Measurements from ENCODE around the gene TRIL. TPM values are rescaled to one million over a fixed set of nuclear protein-coding genes. Genes with fewer than 3 reads are reported as not detected.

The TRIL gene
- polyA plus RNA-seq, 6 donors from 2014 or later: not detected

DNA sequence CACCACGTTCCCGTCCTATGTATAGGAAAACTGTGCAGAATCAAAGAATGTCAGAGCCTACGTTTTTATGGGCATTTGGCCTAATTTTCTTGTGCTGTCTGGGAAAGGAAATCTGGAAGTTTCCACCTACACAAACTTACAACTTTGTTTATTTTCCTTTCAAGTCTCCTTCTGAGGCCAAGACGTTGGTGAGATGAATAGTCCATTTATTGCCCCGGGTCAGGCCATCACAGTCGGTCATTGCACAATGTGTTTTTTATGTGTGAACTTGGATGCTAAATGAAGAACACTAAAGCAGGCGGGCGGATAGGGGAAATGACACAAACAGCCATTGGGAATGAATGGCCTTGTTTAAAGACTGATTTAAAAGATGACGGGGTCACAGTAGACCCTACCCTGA, 38.6 kb downstream of the TRIL start:
- Mint-ChIP-seq H3K9me3 (no peaks in the 10 kb centered on the region), H3K36me3 (no peaks in the 10 kb centered on the region), H3K27ac (no peak overlapping the region)

DNA sequence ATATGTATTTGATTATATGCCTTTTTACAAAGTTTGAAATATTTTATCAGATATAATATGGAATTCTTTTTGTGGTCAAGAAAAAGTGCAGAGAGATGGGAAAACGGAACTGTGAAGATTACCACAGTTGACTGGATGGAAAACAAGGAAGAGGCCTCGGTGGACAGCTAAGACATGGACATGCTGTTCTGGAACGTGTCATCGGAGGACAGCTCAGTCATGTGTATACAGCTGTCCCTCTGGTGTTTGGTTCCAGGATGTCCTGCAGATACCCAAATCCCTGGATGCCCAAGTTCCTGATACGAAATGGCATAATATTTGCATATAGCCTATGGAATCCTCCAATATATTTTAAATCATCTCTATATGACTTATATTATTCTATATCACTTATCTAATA, 49.4 kb downstream of the TRIL start:
- no peak for ATAC-seq (ENCODE audit: low read depth in 2 of 2)
- Mint-ChIP-seq H3K4me3 (no peak overlapping the region), H3K36me3 (no peaks in the 10 kb centered on the region)

More for the DNA sequence above, 38.6 kb downstream of the TRIL start:
- ATAC-seq (ENCODE audit: low read depth in 2 of 2) (no peak), DNase-seq (no peak)
- H3K4me1 Mint-ChIP-seq: peaks cover 0 to 4% (median 0%) of the 10 kb centered on the region in 3 donors
- peaks cover 3 to 12% (median 8%) of the 10 kb centered on the region in 3 donors for H3K27me3 Mint-ChIP-seq
- H3K4me3 Mint-ChIP-seq: no peak overlapping the region

DNA sequence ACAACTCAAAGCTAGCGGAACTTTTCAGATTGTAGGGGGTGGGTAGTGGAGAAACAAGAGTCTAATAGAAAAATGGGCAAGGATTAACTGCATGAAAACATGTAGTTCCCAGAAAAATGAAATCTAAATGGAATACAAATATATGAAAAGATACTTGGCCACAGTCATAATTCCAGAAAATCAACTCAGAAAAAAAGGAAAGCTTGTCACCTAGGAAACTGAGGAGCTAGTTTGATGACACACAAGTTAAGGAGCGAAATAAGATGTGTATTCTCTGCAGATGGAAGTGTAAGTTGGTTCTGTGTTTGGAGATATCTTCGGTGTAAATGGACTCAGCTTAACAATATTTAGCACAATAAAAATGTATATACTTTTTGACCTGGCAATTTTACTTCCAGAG, 52.7 kb downstream of the TRIL start:
- no peak overlapping the region for H3K4me3 Mint-ChIP-seq
- H3K36me3 Mint-ChIP-seq: no peaks in the 10 kb centered on the region
- no peaks in the 10 kb centered on the region for H3K4me1 Mint-ChIP-seq
- ATAC-seq (ENCODE audit: low read depth in 2 of 2): no peak
- no peak overlapping the region for H3K27ac Mint-ChIP-seq
- H3K9me3 Mint-ChIP-seq: no peaks in the 10 kb centered on the region
- peaks cover 18 to 28% (median 25%) of the 10 kb centered on the region in 3 donors for H3K27me3 Mint-ChIP-seq
- no peak for DNase-seq

More for the DNA sequence above, 49.4 kb downstream of the TRIL start:
- no peaks in the 10 kb centered on the region for H3K4me1 Mint-ChIP-seq
- no peak overlapping the region for H3K27ac Mint-ChIP-seq
- peaks cover 6 to 19% (median 16%) of the 10 kb centered on the region in 3 donors for H3K27me3 Mint-ChIP-seq
- no peak for DNase-seq
- H3K9me3 Mint-ChIP-seq: peaks cover 0 to 13% (median 6%) of the 10 kb centered on the region in 7 donors

DNA sequence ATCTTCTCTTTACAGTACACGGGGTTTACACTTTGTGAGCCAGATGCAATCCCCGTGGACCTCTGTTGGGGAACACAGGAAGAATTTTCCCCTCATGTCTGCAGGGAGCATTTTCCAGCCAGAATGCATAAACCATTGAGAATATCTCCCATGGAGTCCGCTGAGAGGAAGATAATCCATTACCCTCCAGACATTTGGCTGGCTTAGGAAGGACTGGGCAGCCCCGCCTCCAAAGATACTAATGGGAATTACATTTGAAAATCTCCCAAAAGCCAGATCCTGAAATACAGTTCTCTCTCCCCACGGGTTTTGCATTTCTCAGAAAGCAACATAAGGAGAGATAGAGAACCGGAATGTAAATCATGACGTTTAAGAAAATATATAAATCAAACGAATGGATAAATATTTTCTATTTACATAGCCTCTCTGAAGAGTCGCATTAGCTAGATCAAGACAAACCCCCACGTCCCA, 53.5 kb downstream of the TRIL start:
- H3K36me3 Mint-ChIP-seq: no peaks in the 10 kb centered on the region
- no peak overlapping the region for H3K27ac Mint-ChIP-seq
- DNase-seq (no peak), ATAC-seq (ENCODE audit: low read depth in 2 of 2) (no peak)
- H3K4me1 Mint-ChIP-seq: no peaks in the 10 kb centered on the region
- no peak overlapping the region for H3K4me3 Mint-ChIP-seq
- no peaks in the 10 kb centered on the region for H3K9me3 Mint-ChIP-seq
- H3K27me3 Mint-ChIP-seq: peaks cover 24 to 28% (median 25%) of the 10 kb centered on the region in 3 donors

DNA sequence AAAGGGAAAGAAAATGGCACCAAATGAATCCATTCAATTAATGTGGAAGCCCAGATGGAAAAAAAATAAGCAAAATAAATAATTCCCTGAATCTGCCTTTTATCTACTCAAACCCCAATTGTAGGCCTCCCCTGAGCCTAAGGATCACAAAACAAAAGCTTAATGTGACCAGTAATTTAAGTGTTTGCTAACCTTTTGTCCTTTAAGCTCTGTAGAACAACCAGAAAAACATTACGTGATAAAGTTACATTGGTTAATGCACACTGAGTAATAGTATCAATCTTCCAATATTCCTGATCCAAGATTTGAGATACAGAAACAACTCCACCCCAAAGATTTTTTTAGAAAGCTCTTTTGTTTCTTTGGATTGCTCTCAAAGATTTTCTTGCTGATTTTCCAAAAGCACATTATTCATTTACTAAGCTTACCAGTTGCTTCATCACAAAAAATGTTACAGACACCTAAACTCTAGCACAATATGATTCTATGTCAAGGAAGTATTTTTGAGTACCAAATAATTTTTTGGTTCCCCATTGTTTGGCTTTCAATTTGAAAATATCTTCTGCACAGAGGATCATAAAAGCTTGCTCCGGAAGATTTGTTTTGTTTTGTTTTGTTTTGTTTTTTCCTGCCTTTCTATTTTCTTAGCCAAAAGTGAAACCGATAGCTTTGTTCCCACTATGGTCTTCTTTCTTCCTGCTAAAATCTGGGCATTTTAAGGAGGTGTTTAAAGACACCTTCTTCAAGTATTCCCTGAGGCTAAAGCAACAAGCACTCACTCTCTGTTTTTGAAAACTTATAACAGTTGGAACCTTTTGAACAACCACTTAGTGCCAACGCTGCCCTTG, 54.2 kb downstream of the TRIL start:
- no peak for DNase-seq
- ATAC-seq (ENCODE audit: low read depth in 2 of 2): no peak
- Mint-ChIP-seq H3K4me1 (no peaks in the 10 kb centered on the region), H3K27me3 (peaks cover 24 to 32% (median 25%) of the 10 kb centered on the region in 3 donors), H3K36me3 (no peaks in the 10 kb centered on the region), H3K4me3 (no peak overlapping the region), H3K9me3 (no peaks in the 10 kb centered on the region), H3K27ac (no peak overlapping the region)

Other genes starting within 250 kb of the TRIL start
- 1 to 10 TPM in 5 of 6 donors, under 1 TPM in 1; 0.82 to 5.5 (median 2.0) TPM for gene CPVL, start 188.2 kb upstream of the TRIL start, polyA plus RNA-seq (ENCODE audit: low read depth in 6 of 6)
- gene CHN2, start 236.4 kb upstream of the TRIL start, polyA plus RNA-seq (ENCODE audit: low read depth in 6 of 6): under 1 TPM in 1 of 6 donors, not detected in 5; 0.27 TPM